T-helper 17 cell (primary cell): Measurements from ENCODE around the gene CACNA1C. TPM values are rescaled to one million over a fixed set of nuclear protein-coding genes. Genes with fewer than 3 reads are reported as not detected.

ENCODE experiments used
- ATAC-seq: fragments of 150-1000 bp; cut with Tn5 transposase; 2 replicates; pipeline ENCODE4 v1.10.0; 2021; ENCODE audit warnings: mild to moderate bottlenecking, moderate library complexity
- DNase-seq, 3 donors: peaks; one replicate each; pipeline versions ENCODE4 v3.0.0 to v3.0.0-alpha.2; 2020 to 2021
- H3K9me3 ChIP-seq: one replicate; pipeline ENCODE4 v1.7.0; 2013; ENCODE audit warnings: low read length, mild to moderate bottlenecking; ENCODE audit not compliant: control insufficient read depth, poor library complexity, severe bottlenecking
- H3K27ac Mint-ChIP-seq: one replicate; pipeline ENCODE4 v1.8.0; 2022; ENCODE audit warnings: mild to moderate bottlenecking, moderate library complexity, mixed read lengths
- H3K27me3 Mint-ChIP-seq: one replicate; pipeline ENCODE4 v1.8.0; 2022; ENCODE audit warnings: mixed read lengths
- H3K36me3 Mint-ChIP-seq: one replicate; pipeline ENCODE4 v1.8.0; 2022; ENCODE audit warnings: low read depth, mixed read lengths
- H3K4me1 Mint-ChIP-seq: one replicate; pipeline ENCODE4 v1.8.0; 2022; ENCODE audit warnings: mild to moderate bottlenecking, mixed read lengths
- H3K4me3 Mint-ChIP-seq: one replicate; pipeline ENCODE4 v1.8.0; 2022; ENCODE audit warnings: mild to moderate bottlenecking, moderate library complexity, mixed read lengths
- total RNA-seq, 4 donors: library from RNA in 2 of 4; stranded (reverse) in 2 of 4; gene quantifications; one replicate each; pipeline ENCODE4 v1.2.3 and lab custom pipeline; 2022 to 2026

CACNA1C gene
- total RNA-seq, 2 donors from 2014 or later, result 0.02 to 0.18 TPM

DNA sequence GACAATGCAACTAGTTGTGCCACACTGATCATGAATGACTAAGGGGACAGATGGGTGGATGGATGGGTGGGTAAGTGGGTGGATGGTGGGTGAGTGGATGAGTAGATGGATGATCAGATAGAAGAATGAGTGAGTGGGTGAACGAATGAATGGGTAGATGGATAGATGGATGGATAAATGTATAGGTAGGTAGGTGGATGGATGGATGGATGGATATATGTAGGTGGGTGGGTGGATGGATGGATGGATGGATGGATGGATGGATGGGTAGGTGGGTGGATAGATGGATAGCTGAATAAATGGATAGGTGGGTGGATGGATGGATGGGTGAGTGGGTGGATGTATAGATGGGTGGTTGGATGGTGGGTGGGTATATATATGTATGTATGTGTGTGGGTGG, 393.2 kb downstream of the CACNA1C start:
- H3K9me3 ChIP-seq, result peaks cover 2% of the 10 kb centered on the region

DNA sequence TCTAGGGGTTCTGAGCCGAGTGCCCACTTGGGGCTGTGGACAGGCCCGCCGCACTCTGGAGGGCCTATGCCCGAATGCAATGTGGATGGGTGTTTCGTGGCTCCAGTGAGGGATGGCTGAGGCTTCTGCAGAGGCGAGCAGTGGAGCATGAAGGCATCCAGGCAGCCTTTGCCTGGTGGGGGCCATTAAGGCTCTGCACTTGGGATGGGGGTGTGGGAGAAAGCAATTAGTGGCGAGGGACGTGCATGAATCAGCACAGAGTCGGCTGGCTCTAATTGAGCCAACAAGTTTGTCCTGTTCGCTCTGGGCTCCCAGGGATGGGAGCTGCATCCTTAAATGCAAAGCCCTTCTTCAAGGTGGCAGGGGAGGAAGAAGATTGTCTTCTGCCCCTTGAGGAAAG, 395.1 kb downstream of the CACNA1C start:
- ATAC-seq (no peak), DNase-seq (no peak)
- peaks cover 2% of the 10 kb centered on the region for H3K9me3 ChIP-seq
- Mint-ChIP-seq H3K4me1 (peaks cover 6% of the 10 kb centered on the region), H3K36me3 (no peaks in the 10 kb centered on the region), H3K27me3 (peaks cover 5% of the 10 kb centered on the region), H3K4me3 (no peak overlapping the region), H3K27ac (no peak overlapping the region)

More for the DNA sequence above, 393.2 kb downstream of the CACNA1C start:
- H3K4me1 Mint-ChIP-seq, result peaks cover 6% of the 10 kb centered on the region
- ATAC-seq (no peak), DNase-seq (no peak)
- H3K27ac Mint-ChIP-seq, result no peak overlapping the region
- no peak overlapping the region for H3K4me3 Mint-ChIP-seq
- H3K27me3 Mint-ChIP-seq, result peaks cover 5% of the 10 kb centered on the region
- no peaks in the 10 kb centered on the region for H3K36me3 Mint-ChIP-seq

DNA sequence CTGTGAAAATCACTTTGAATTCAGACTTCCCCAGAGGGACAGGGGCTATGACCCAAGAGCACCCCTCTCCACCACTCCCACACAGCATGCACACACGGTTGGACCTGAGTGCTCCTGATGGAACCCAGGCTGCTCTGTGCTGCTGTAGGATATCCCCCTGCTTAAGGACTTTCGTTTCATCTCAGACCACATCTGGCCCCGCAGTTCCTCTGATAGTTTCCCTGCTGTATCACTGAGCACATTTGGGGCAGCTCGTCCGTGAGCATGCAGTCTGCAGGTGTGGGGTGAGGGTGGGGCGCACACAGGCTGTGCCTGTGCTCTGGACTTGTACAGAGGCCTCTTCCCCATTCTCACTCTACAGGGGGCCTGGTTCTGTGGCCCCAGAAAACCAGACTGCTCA, 396.8 kb downstream of the CACNA1C start:
- peaks cover 2% of the 10 kb centered on the region for H3K9me3 ChIP-seq
- H3K36me3 Mint-ChIP-seq, result no peaks in the 10 kb centered on the region
- H3K4me1 Mint-ChIP-seq, result peaks cover 6% of the 10 kb centered on the region
- no peak overlapping the region for H3K4me3 Mint-ChIP-seq
- DNase-seq (no peak), ATAC-seq (no peak)
- no peak overlapping the region for H3K27ac Mint-ChIP-seq
- H3K27me3 Mint-ChIP-seq, result peaks cover 5% of the 10 kb centered on the region

DNA sequence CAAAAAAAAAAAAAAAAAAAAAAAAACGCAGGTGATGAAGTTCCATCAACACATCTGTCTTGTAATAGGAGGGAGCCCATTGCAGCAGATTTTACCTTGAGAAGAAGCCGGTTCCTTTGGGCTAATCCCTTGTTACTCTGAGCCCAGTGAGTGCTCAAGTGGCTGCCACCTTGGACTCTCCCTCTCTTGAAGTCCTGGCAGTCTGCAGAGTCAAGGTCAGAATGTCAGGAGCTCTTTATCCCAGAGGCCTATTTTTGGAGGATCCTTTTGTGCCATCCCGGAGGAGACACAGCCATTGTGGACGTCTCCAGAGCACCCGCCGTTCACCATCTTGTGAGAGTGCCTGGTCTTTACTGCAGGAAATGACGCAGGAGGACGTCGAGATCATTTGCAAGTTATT, 397.8 kb downstream of the CACNA1C start:
- ATAC-seq (no peak), DNase-seq (no peak)
- peaks cover 2% of the 10 kb centered on the region for H3K9me3 ChIP-seq
- H3K27me3 Mint-ChIP-seq, result peaks cover 5% of the 10 kb centered on the region
- H3K4me1 Mint-ChIP-seq, result peaks cover 6% of the 10 kb centered on the region
- no peak overlapping the region for H3K4me3 Mint-ChIP-seq
- H3K27ac Mint-ChIP-seq, result no peak overlapping the region
- no peaks in the 10 kb centered on the region for H3K36me3 Mint-ChIP-seq

DNA sequence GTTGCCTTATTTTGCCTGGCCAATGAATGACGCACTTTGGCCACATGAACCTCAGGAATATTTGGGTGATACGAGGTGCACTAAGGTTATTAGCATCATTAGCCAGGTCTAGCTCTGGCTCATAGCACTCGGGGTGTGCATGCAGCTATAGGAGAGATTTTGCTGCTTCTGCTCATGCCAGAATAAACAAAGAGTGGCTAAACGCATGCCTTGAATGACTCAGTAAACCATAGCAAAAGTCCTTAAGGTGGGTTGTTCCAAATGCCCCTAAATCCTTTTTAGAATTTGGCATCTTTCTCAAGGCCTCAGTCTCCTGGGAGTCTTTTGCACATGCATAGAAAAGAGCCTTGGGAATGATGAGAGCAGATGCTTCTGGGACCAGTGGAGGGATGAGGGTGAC, 398.2 kb downstream of the CACNA1C start:
- peaks cover 5% of the 10 kb centered on the region for H3K27me3 Mint-ChIP-seq
- H3K4me1 Mint-ChIP-seq, result peaks cover 6% of the 10 kb centered on the region

DNA sequence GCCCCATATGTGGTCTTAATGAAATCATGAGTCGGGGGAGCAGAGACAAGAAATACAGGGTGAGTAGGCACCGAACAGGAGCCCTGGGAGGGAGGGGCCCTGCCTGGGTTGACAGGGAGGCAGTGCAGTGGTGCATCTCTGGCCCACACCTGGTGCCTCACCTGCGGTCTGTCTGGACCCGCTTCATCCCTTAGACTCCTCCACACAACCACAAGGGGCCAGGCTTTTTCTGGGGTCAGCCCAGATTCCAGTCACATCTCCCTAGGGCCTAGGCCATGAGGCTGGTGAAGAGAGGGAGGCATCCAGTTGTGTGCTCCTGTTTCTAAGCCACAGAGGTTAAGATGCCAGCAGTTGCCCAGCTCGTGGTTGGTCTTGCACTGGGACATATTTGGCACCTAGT, 398.7 kb downstream of the CACNA1C start:
- no peak for ATAC-seq
- Mint-ChIP-seq H3K27ac (no peak overlapping the region), H3K36me3 (no peaks in the 10 kb centered on the region), H3K4me3 (no peak overlapping the region), H3K4me1 (peaks cover 6% of the 10 kb centered on the region), H3K27me3 (peaks cover 5% of the 10 kb centered on the region)
- H3K9me3 ChIP-seq, result no peaks in the 10 kb centered on the region
- DNase-seq, result no peak

More for the DNA sequence above, 398.2 kb downstream of the CACNA1C start:
- Mint-ChIP-seq H3K36me3 (no peaks in the 10 kb centered on the region), H3K27ac (no peak overlapping the region), H3K4me3 (no peak overlapping the region)
- no peak for DNase-seq
- peaks cover under 1% of the 10 kb centered on the region for H3K9me3 ChIP-seq
- ATAC-seq, result no peak

DNA sequence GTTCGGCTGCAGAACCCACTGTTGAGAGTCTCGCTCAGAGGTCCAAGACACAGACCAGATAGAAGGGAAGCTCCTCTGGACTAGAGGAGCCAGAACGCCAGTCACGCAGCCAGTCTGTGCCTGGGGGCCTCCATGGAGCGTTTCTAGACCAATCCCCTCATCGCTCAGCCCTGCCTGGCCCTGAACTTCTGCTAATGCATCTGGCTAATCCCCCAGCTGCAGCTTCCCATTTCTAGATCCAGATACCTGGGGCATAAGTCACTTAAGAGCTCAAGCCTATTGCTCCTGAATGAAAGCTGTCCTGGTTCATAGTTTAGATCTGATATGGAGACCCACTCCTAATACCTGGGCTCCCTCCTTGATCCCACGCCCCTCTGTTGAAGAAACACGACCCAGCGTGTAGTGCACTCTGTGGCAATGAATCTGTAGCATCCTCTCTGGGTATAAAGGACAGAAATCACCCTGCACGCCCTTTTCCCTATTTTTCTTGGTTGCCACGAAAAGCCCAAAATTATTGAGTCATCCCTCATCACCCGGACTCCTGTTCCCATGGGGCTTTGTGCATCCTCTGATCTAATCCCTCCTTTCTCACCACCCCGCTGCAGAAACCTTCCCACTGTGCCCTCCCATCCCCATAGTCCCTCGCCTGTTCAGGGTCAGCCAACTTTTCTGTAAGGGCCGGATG, 400.4 kb downstream of the CACNA1C start:
- no peaks in the 10 kb centered on the region for H3K36me3 Mint-ChIP-seq
- H3K9me3 ChIP-seq, result no peaks in the 10 kb centered on the region
- ATAC-seq, result no peak
- peaks cover 6% of the 10 kb centered on the region for H3K4me1 Mint-ChIP-seq
- H3K27ac Mint-ChIP-seq, result no peak overlapping the region
- H3K27me3 Mint-ChIP-seq, result peaks cover 10% of the 10 kb centered on the region
- no peak for DNase-seq
- no peak overlapping the region for H3K4me3 Mint-ChIP-seq

DNA sequence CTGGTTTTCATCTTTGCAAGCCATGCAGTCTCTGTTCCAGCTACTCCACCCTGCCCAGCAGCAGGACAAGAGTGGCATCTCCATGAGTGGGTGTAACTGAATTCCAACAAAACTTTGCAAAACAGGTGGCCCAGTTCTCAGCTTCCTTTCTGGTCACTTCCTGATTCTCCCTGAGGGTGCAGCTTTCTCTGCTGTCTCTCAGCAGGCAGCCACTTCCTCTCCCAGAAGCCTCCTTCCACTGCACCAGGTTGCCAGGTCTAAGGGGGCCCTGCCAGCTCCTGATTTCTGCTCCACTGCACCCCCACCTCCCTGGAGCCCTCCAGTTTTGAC, 400.9 kb downstream of the CACNA1C start:
- no peaks in the 10 kb centered on the region for H3K9me3 ChIP-seq
- Mint-ChIP-seq H3K27ac (no peak overlapping the region), H3K27me3 (peaks cover 10% of the 10 kb centered on the region), H3K4me3 (no peak overlapping the region), H3K4me1 (peaks cover 6% of the 10 kb centered on the region), H3K36me3 (no peaks in the 10 kb centered on the region)
- DNase-seq (no peak), ATAC-seq (no peak)

DNA sequence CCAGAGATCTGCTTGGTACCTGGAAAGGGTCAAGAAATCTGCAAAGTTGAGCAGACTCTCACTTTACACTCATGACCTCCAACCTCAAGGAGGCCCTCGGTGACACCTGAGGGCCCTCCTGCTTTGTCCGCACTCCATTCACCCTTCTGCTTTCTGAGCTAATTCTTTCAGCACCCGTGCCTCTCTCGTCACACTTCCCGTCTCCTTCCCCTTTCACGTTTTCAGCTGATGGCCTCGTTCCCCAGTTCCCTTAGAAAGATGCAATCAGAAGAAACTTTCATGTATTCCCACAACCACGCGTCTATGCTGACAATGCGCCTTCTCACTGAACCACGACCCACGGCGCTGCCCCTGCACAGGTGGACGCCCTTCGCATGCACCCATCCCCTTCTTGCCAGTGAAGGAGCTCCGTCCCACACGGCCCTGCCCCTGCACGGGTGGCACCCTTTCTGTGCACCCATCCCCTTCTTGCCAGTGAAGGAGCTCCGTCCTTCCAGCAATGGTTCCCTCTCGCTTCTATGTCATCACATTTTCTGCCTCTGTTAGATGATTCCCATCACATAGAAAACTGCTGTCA, 401.9 kb downstream of the CACNA1C start:
- no peaks in the 10 kb centered on the region for H3K36me3 Mint-ChIP-seq
- H3K27me3 Mint-ChIP-seq, result peaks cover 7% of the 10 kb centered on the region
- H3K27ac Mint-ChIP-seq, result no peak overlapping the region
- H3K9me3 ChIP-seq, result no peaks in the 10 kb centered on the region
- H3K4me3 Mint-ChIP-seq, result no peak overlapping the region
- peaks cover 3% of the 10 kb centered on the region for H3K4me1 Mint-ChIP-seq
- ATAC-seq (no peak), DNase-seq (no peak)

DNA sequence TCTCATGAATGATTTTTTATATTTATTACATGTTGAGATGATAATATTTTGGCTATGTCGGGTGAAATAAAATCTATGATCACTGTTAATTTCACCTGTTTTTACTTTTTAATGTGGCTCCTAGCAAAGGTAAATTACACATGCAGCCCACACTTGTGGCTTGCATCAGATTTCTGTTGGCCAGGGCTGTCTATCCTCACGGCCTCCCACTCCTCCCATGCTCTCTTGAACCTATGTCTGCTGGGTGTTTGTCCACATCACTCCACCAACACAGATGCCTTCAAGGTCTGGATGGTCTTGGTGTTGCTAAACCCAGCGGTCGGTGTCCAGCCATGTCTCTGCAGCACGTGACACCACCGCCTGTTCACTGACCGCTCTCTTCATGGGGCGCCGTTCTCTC, 402.6 kb downstream of the CACNA1C start:
- Mint-ChIP-seq H3K36me3 (no peaks in the 10 kb centered on the region), H3K4me1 (no peaks in the 10 kb centered on the region), H3K27me3 (peaks cover 4% of the 10 kb centered on the region), H3K4me3 (no peak overlapping the region), H3K27ac (no peak overlapping the region)
- DNase-seq (no peak), ATAC-seq (no peak)
- no peaks in the 10 kb centered on the region for H3K9me3 ChIP-seq

DNA sequence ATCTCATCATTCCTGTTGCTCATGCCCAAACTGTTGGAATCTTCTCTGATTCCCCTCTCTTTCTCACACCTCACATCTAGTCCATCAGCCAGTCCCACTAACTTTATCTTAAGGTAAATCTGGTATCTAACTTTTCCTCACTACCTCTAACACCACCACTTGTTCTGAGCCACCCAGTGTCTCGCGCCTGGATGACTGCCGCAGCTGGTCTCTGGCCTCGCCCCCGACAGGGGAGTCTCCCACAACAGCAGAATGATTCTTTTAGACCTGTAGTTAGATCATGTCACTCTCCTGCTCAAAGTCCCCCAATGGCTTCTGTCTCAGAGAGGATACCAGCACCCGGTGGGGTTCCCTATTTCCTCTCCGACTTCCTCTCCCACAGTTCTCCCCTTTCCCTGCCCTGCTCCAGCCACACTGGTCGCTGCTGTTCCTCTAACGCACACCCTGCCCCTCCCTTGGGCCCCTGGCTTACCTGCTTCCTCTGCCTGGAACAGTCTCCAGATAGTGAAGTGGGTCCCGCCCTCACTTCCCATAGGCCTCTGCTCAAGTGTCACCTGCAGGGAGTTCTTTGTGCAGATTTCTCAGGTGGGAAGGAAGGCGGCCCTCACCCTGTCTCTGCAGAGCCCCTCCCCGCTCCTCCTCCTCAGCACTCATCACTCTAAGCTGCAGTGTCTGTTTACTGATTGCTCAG, 403.5 kb downstream of the CACNA1C start:
- H3K36me3 Mint-ChIP-seq, result no peaks in the 10 kb centered on the region
- H3K4me1 Mint-ChIP-seq, result no peaks in the 10 kb centered on the region
- ATAC-seq, result no peak
- peaks cover 4% of the 10 kb centered on the region for H3K27me3 Mint-ChIP-seq
- H3K4me3 Mint-ChIP-seq, result no peak overlapping the region
- no peak for DNase-seq
- H3K27ac Mint-ChIP-seq, result no peak overlapping the region
- no peaks in the 10 kb centered on the region for H3K9me3 ChIP-seq

DNA sequence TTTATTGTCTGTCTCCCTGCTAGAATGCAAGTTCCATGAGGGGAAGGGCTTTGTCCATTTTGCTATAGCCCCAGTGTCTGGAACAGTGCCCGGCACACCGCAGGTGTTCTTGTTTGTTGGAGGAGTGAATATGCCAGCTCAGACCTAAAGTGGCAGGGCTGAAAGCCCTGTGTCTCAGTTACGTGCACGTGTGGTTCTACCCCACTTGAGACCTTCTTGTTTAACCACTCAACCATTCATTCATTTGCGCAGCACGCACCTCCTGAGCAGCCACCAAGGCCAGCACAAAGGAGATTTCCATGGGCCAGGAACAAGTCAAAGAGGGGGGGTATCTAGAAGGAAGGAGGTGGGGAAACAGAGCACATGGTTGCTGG, 404.0 kb downstream of the CACNA1C start:
- DNase-seq (no peak), ATAC-seq (no peak)
- Mint-ChIP-seq H3K4me1 (no peaks in the 10 kb centered on the region), H3K4me3 (no peak overlapping the region), H3K36me3 (no peaks in the 10 kb centered on the region), H3K27me3 (peaks cover 4% of the 10 kb centered on the region), H3K27ac (no peak overlapping the region)
- no peaks in the 10 kb centered on the region for H3K9me3 ChIP-seq

DNA sequence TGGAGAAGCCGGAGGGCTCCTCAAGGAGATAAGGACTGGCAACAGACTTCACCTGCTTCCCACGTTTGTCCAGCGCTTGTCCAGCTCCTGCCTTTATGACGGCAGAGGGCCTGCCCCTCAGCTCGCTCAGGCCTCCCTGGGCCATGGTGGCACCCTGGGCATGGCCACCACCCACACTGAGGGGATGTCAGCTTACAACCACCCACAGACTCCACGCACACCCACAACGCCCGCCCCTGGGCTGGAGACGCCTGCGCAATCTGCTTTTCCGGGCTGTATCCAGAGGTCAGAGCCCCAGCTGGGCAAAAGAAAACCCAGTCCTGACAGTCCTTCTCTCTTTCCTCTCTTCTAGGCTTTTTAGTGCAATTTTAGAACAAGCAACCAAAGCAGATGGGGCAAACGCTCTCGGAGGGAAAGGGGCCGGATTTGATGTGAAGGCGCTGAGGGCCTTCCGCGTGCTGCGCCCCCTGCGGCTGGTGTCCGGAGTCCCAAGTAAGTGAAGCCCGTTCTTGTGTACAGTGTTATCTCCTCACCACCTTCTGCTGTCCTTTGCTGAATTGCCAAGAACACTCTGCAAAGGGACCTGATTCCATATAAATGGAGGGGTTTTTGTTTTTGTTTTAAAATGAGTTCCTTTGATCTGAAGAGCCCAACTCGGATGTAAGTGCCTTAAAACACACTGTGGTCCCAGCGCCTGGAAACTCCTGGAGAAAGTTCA, 404.6 kb downstream of the CACNA1C start:
- H3K4me3 Mint-ChIP-seq, result no peak overlapping the region
- H3K36me3 Mint-ChIP-seq, result no peaks in the 10 kb centered on the region
- no peak for DNase-seq
- H3K27ac Mint-ChIP-seq, result no peak overlapping the region
- no peaks in the 10 kb centered on the region for H3K9me3 ChIP-seq
- H3K4me1 Mint-ChIP-seq, result no peaks in the 10 kb centered on the region
- no peak for ATAC-seq
- peaks cover 4% of the 10 kb centered on the region for H3K27me3 Mint-ChIP-seq
